H7 (cell line): Measurements from ENCODE around the gene FAM107B. TPM values are rescaled to one million over a fixed set of nuclear protein-coding genes. Genes with fewer than 3 reads are reported as not detected.

Experiments used
- DNase-seq: peaks from one replicate; pipeline ENCODE4 v3.0.0; 2012
- H3K27me3 ChIP-seq: 2 replicates; pipeline ENCODE4 v1.6.0; 2011; ENCODE audit warnings: mild to moderate bottlenecking, low read length; ENCODE audit not compliant: control insufficient read depth, insufficient read depth
- H3K36me3 ChIP-seq: replicated peaks from 2 replicates; pipeline ENCODE4 v1.5.1; 2011; ENCODE audit warnings: low read length; ENCODE audit not compliant: control insufficient read depth, insufficient read depth
- H3K4me3 ChIP-seq: 2 replicates; pipeline ENCODE4 v1.5.1; 2011; ENCODE audit warnings: low read depth, mild to moderate bottlenecking, control low read depth, low read length, moderate library complexity; ENCODE audit not compliant: insufficient read depth
- total RNA-seq: library from RNA; depleted of rRNA; stranded (reverse); fragments of >200 nt; shearing (Covaris generic); gene quantifications from 2 replicates; pipeline ENCODE4 v1.2.3, GENCODE V29; 2014

The FAM107B gene
- total RNA-seq, 1 experiment from 2014 or later: 11.3 TPM

- no peak for DNase-seq
- Histone ChIP-seq H3K4me3 (no peak overlapping the region), H3K36me3 (no peaks in the 10 kb centered on the region), H3K27me3 (no peaks in the 10 kb centered on the region)
These were observed 16.2 kb downstream of the FAM107B start for GRCh38 chr10:14758451-14758850.

- no peaks in the 10 kb centered on the region for H3K27me3 ChIP-seq
- no peak overlapping the region for H3K4me3 ChIP-seq
- H3K36me3 ChIP-seq: no peaks in the 10 kb centered on the region
- DNase-seq: no peak
These were observed 16.7 kb downstream of the FAM107B start for GRCh38 chr10:14757986-14758385.

DNA sequence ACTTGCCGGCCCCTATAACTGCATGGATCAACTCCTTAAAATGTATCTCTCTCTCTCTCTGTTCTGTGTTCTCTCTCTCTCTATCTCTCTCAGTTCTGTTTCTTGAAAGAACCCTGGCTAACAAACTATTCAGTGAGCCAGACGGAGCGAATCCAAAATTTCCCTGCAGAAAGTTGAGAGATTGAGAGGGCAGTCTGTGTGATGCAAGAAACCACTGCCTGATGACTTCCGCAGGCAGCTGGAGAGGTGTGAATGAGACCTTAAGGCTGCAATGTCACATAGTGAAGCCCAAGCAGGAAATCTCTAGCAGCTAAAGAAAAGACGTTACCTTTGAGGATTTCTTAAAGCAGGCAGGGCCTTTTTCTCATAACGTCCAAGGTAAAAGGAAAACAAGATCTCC lies 17.3 kb downstream of the FAM107B start:
- Histone ChIP-seq H3K27me3 (no peaks in the 10 kb centered on the region), H3K4me3 (no peak overlapping the region), H3K36me3 (no peaks in the 10 kb centered on the region)
- DNase-seq: no peak

GRCh38 chr10:14753441-14753840 lies 21.3 kb downstream of the FAM107B start:
- Histone ChIP-seq H3K36me3 (no peaks in the 10 kb centered on the region), H3K4me3 (no peak overlapping the region), H3K27me3 (no peaks in the 10 kb centered on the region)
- no peak for DNase-seq

- DNase-seq: no peak
- no peaks in the 10 kb centered on the region for H3K36me3 ChIP-seq
- H3K4me3 ChIP-seq: no peak overlapping the region
- H3K27me3 ChIP-seq: no peaks in the 10 kb centered on the region
These were observed 22.8 kb downstream of the FAM107B start for GRCh38 chr10:14751921-14752320.

DNA sequence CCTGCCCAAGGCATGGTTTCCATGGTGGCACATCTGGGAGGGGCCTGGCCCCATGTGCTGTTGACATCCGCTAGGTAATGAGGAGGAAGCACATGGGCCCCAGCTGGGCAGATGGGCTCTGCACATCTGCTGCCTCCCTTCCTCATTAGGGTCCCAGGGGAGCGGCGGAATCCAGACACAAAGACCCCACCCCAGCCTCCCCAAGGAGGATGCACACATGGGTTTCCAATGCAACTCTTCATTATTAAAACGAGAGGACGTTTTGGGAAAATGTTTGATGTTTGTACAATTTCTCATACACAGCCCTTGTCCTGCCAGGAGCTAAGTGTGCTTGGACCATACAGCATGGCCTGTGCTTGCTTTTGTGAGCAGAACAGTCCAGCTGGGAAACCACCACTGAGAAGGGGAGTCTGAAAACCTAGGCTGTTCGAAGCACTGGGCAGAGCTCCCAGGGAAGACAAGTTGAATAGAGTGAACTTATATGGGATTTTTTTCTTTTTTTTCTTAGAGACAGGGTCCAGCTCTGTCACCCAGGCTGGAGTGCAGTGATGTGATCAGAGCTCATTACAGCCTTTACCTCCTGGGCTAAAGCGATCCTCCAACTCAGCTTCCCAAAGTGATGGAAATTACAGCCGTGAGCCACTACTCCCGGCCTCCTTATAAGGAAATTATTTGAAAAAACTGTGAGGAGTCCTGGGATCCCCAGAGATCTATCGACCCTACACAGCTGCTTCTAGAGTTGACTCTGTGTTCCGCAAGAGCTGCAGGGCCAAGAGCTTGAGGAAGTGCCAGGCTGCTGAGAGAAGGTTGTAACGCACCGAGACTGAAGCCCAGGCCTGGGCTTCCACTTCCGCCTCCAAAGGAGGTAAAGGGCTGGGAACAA lies 23.4 kb downstream of the FAM107B start:
- no peak overlapping the region for H3K4me3 ChIP-seq
- DNase-seq: no peak
- no peaks in the 10 kb centered on the region for H3K27me3 ChIP-seq
- no peaks in the 10 kb centered on the region for H3K36me3 ChIP-seq

- Histone ChIP-seq H3K4me3 (no peak overlapping the region), H3K27me3 (no peaks in the 10 kb centered on the region), H3K36me3 (no peaks in the 10 kb centered on the region)
- no peak for DNase-seq
These were observed 25.5 kb downstream of the FAM107B start for GRCh38 chr10:14749070-14749809.

DNA sequence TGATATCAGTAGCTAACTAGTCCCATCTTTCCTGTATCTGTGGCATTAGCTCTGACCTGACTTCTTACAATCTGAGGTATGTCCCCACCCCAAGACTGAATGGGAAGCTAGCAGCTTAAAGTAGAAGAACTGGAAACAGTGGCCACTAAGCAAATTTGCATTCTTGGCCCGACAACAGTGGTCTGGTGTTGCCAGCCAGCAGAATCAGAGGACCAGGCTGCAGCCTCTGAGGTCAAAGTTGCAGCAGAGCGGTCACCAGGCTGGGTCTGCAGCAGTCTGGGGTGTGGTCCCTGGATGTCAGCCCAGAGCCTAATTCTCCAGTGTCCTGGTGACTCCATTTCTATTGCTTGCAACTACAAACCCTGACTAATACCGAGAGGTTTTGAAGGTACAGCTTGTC lies 26.3 kb downstream of the FAM107B start:
- H3K27me3 ChIP-seq: no peaks in the 10 kb centered on the region
- DNase-seq: no peak

GRCh38 chr10:14742815-14743214 lies 31.9 kb downstream of the FAM107B start:
- H3K36me3 ChIP-seq: no peaks in the 10 kb centered on the region
- no peak for DNase-seq
- H3K27me3 ChIP-seq: no peaks in the 10 kb centered on the region
- no peak overlapping the region for H3K4me3 ChIP-seq

More for the DNA sequence above, 26.3 kb downstream of the FAM107B start:
- no peak overlapping the region for H3K4me3 ChIP-seq
- H3K36me3 ChIP-seq: no peaks in the 10 kb centered on the region

GRCh38 chr10:14742382-14742781 lies 32.3 kb downstream of the FAM107B start:
- Histone ChIP-seq H3K36me3 (no peaks in the 10 kb centered on the region), H3K27me3 (no peaks in the 10 kb centered on the region), H3K4me3 (no peak overlapping the region)
- DNase-seq: no peak

- H3K36me3 ChIP-seq: no peaks in the 10 kb centered on the region
- DNase-seq: no peak
- H3K4me3 ChIP-seq: no peak overlapping the region
- no peaks in the 10 kb centered on the region for H3K27me3 ChIP-seq
These were observed 33.9 kb downstream of the FAM107B start for GRCh38 chr10:14740684-14741247.

DNA sequence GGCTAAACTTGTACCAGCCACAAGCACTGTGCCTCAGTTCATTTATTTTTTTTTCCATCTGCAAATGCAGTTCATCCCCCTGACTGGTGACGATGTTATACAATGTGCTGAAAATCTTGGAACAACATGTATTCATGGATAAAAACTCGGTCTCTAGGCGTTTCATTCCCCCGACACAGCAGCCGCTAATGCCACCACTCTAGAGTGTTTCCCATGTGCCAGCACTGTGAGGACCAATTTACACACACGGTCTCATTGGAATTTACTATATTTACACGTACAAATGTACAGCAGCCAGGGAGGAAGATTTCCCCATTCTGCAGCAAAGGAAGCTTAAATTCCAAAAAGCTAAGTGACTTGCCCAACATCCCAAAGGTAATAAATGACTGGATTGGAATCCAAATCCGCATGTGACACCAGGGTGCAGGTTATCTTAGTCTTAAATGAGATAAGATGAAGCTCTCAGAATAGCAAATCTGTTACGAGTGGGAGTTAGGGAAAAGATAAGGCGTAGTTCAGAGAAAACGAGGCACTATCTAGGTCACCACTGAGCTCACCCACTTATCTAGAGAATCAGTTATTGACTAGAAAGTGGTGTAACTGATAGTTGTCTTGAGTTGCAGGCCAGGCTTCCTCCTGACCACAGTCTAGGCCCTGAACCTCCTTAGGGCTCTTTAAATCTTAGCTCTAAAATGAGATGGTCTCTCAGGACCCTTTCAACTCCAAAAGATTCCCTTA lies 36.7 kb downstream of the FAM107B start:
- DNase-seq: no peak
- Histone ChIP-seq H3K36me3 (no peaks in the 10 kb centered on the region), H3K4me3 (no peak overlapping the region), H3K27me3 (no peaks in the 10 kb centered on the region)

DNA sequence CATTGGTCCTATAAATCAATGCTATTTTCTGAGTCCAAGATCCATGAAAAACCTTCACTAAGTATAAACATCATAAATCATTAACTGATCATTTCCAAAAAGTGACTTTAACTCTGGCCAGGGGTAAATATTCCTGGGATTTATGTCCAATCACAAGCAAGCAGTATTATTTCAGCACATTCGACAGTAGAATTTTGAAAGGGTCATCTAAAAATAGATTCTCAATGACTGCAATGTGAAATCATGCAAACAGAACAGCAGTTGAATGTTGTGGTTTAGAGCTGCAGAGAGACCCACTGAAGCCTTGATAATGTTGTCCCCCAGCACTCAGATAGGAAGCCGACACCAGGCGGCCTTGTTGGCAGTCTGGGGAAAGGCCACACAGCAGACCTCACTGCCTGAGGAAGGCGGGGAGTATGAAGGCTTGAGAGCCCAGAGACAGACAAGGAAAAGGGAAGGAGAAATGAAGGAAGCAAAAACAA lies 38.1 kb downstream of the FAM107B start:
- Histone ChIP-seq H3K4me3 (no peak overlapping the region), H3K27me3 (no peaks in the 10 kb centered on the region), H3K36me3 (no peaks in the 10 kb centered on the region)
- DNase-seq: no peak

GRCh38 chr10:14736043-14736442 lies 38.7 kb downstream of the FAM107B start:
- no peaks in the 10 kb centered on the region for H3K27me3 ChIP-seq
- H3K4me3 ChIP-seq: no peak overlapping the region
- DNase-seq: no peak
- H3K36me3 ChIP-seq: no peaks in the 10 kb centered on the region
